PC-3 (cell line): ENCODE results near the gene TUBD1. TPM values are rescaled to one million over a fixed set of nuclear protein-coding genes. Genes with fewer than 3 reads are reported as not detected.

Experiments
- ATAC-seq: fragments of 200-7000 bp; cut with Tn5 transposase; 2 replicates; pipeline ENCODE4 v1.9.1; 2020; ENCODE audit warnings: mild to moderate bottlenecking, moderate library complexity
- BruUV-seq: library from RNA; stranded (reverse); fragments of 400-500 nt; replicated peaks from 2 replicates; lab custom pipeline; 2021; lab: Mats Ljungman, UMichigan
- CTCF ChIA-PET: fragments of 300-600 bp; sonication (Branson Sonifier 250); formaldehyde crosslinking; loops from one replicate; lab custom pipeline; 2022; ENCODE audit warnings: antibody characterized with exemption; lab: Charles Lee
- POLR2A ChIA-PET: fragments of 300-600 bp; sonication (Branson Sonifier 250); formaldehyde crosslinking; loops from one replicate; lab custom pipeline; 2022; ENCODE audit warnings: antibody characterized with exemption; ENCODE audit not compliant: unreplicated experiment; lab: Charles Lee
- DNase-seq: peaks from one replicate; pipeline ENCODE4 v3.0.0-alpha.2; 2015
- H2AFZ ChIP-seq: fragments of 300-600 bp; sonication (generic); 2 replicates; pipeline ENCODE4 v1.6.0; 2016; ENCODE audit warnings: antibody characterized with exemption, low read length
- H3F3A ChIP-seq: fragments of 300-600 bp; sonication (generic); one replicate; pipeline ENCODE4 v1.6.0; 2017; ENCODE audit warnings: antibody characterized with exemption, low read length, control low read depth, mild to moderate bottlenecking; ENCODE audit not compliant: unreplicated experiment
- H3K27ac ChIP-seq: fragments of 300-600 bp; sonication (generic); 2 replicates; pipeline ENCODE4 v1.5.1; 2016; ENCODE audit warnings: mild to moderate bottlenecking, low read length
- H3K27me3 ChIP-seq: fragments of 300-600 bp; sonication (generic); 2 replicates; pipeline ENCODE4 v1.6.1; 2016; ENCODE audit warnings: low read length, mixed read lengths
- H3K36me3 ChIP-seq: fragments of 300-600 bp; sonication (generic); 2 replicates; pipeline ENCODE4 v1.6.1; 2016; ENCODE audit warnings: low read depth, mixed run types, low read length, mixed read lengths
- H3K4me1 ChIP-seq: fragments of 300-600 bp; sonication (generic); 2 replicates; pipeline ENCODE4 v1.5.1; 2016; ENCODE audit warnings: low read length; ENCODE audit not compliant: insufficient read depth
- H3K4me2 ChIP-seq: fragments of 300-600 bp; sonication (generic); 2 replicates; pipeline ENCODE4 v1.6.0; 2016; ENCODE audit warnings: low read length
- H3K4me3 ChIP-seq: fragments of 300-600 bp; sonication (generic); 2 replicates; pipeline ENCODE4 v1.5.1; 2016; ENCODE audit warnings: mild to moderate bottlenecking, low read length, mixed read lengths
- H3K79me2 ChIP-seq: fragments of 300-600 bp; sonication (generic); 2 replicates; pipeline ENCODE4 v1.6.1; 2017; ENCODE audit warnings: low read length, mixed read lengths
- H3K9ac ChIP-seq: fragments of 300-600 bp; sonication (generic); 2 replicates; pipeline ENCODE4 v1.6.0; 2016; ENCODE audit warnings: mild to moderate bottlenecking, low read length
- H3K9me2 ChIP-seq: fragments of 300-600 bp; sonication (generic); replicated peaks from 2 replicates; pipeline ENCODE4 v1.6.1; 2016; ENCODE audit warnings: mixed run types, low read length, mixed read lengths
- H3K9me3 ChIP-seq: fragments of 300-600 bp; sonication (generic); 2 replicates; pipeline ENCODE4 v1.6.1; 2016; ENCODE audit warnings: low read length, mixed read lengths
- H4K20me1 ChIP-seq: fragments of 300-600 bp; sonication (generic); 2 replicates; pipeline ENCODE4 v1.6.1; 2016; ENCODE audit warnings: low read length, mixed read lengths
- CTCF ChIP-seq: fragments of 300-600 bp; sonication (generic); conservative IDR thresholded peaks from 2 replicates; pipeline ENCODE4 v1.5.1; 2017; ENCODE audit warnings: antibody characterized with exemption, low read depth, mild to moderate bottlenecking, low read length
- EZH2 ChIP-seq: fragments of 300-600 bp; sonication (generic); IDR thresholded peaks from one replicate; pipeline ENCODE4 v1.6.1; 2017; ENCODE audit warnings: antibody characterized with exemption, mild to moderate bottlenecking, low read length; ENCODE audit not compliant: unreplicated experiment
- EZH2phosphoT487 ChIP-seq: fragments of 300-600 bp; sonication (generic); IDR thresholded peaks from 2 replicates; pipeline ENCODE4 v1.6.1; 2018; ENCODE audit warnings: mild to moderate bottlenecking, antibody characterized with exemption, low read length, borderline replicate concordance
- intact Hi-C: fragments of 100-400 bp; cut with micrococcal nuclease; formaldehyde crosslinking; loops from 2 replicates; pipeline ENCODE4 v1.9.0; 2023
- total RNA-seq: library from RNA; depleted of rRNA; stranded (reverse); fragments of >200 nt; gene quantifications from 2 replicates; pipeline ENCODE4 v1.2.3, GENCODE V29; 2014

Gene TUBD1
- total RNA-seq, 1 experiment from 2014 or later: 8.2 TPM

GRCh38 chr17:59901604-59902003 is 8.9 kb upstream of the TUBD1 start:
- Histone ChIP-seq H4K20me1 (peaks cover 11% of the 10 kb centered on the region), H2AFZ (no peak overlapping the region), H3F3A (no peaks in the 10 kb centered on the region), H3K4me1 (peaks cover 5% of the 10 kb centered on the region; the same call in 1 of the 2 replicates), H3K9me2 (no peaks in the 10 kb centered on the region), H3K9me3 (no peaks in the 10 kb centered on the region), H3K4me2 (no peak overlapping the region), H3K27me3 (no peaks in the 10 kb centered on the region), H3K79me2 (peaks cover 93% of the 10 kb centered on the region), H3K27ac (no peak overlapping the region), H3K4me3 (no peak overlapping the region), H3K9ac (no peak overlapping the region), H3K36me3 (no peaks in the 10 kb centered on the region)
- no peak for TF ChIP-seq EZH2
- TF ChIP-seq EZH2phosphoT487: no peak
- no peak for TF ChIP-seq CTCF
- CTCF ChIA-PET: no interaction called here
- ATAC-seq (no peak), DNase-seq (no peak)
- no TSS peak for BruUV-seq
- POLR2A ChIA-PET: no interaction called here
- intact Hi-C loops: no loop called here

GRCh38 chr17:59899099-59899498 is 6.4 kb upstream of the TUBD1 start:
- POLR2A ChIA-PET: no interaction called here
- H3K27me3 ChIP-seq: no peaks in the 10 kb centered on the region
- no peak for ATAC-seq

More at GRCh38 chr17:59899099-59899498, 6.4 kb upstream of the TUBD1 start:
- no peaks in the 10 kb centered on the region for H3K9me3 ChIP-seq
- H3F3A ChIP-seq: no peaks in the 10 kb centered on the region
- H3K4me3 ChIP-seq: no peak overlapping the region
- no peak overlapping the region for H2AFZ ChIP-seq
- peaks cover 11% of the 10 kb centered on the region; the same call in 1 of the 2 replicates for H3K4me1 ChIP-seq
- H3K27ac ChIP-seq: no peak overlapping the region
- CTCF ChIA-PET: interaction anchor here (1.1 kb wide), 1 partner anchor 15 kb away, joined by 4 read pairs; no protein-coding TSS in a partner anchor
- H3K9me2 ChIP-seq: no peaks in the 10 kb centered on the region
- no TSS peak for BruUV-seq
- intact Hi-C loops: no loop called here
- H3K9ac ChIP-seq: no peak overlapping the region
- H3K36me3 ChIP-seq: no peaks in the 10 kb centered on the region
- H4K20me1 ChIP-seq: peaks cover 17% of the 10 kb centered on the region; the same call in 1 of the 2 replicates
- TF ChIP-seq EZH2: no peak
- no peak for TF ChIP-seq CTCF
- H3K79me2 ChIP-seq: peaks cover 94% of the 10 kb centered on the region
- H3K4me2 ChIP-seq: no peak overlapping the region
- DNase-seq: no peak
